BE2C (cell line): Measurements from ENCODE around the gene RBM33.

Source experiments
- DNase-seq: peaks from one replicate; pipeline ENCODE4 v3.0.0-alpha.2; 2020
- H3K27me3 ChIP-seq: fragments of 250-450 bp; sonication (Bioruptor Pico); 2 replicates; pipeline ENCODE4 v1.5.1; 2020; ENCODE audit warnings: mild to moderate bottlenecking
- H3K36me3 ChIP-seq: fragments of 250-450 bp; sonication (Bioruptor Pico); 2 replicates; pipeline ENCODE4 v1.5.1; 2020; ENCODE audit warnings: mild to moderate bottlenecking
- H3K4me1 ChIP-seq: fragments of 250-450 bp; sonication (Bioruptor Pico); 2 replicates; pipeline ENCODE4 v1.5.1; 2020
- H3K4me3 ChIP-seq: 2 replicates; pipeline ENCODE4 v1.5.1; 2011; ENCODE audit warnings: low read depth, low read length
- H3K9me3 ChIP-seq: fragments of 250-450 bp; sonication (Bioruptor Pico); 2 replicates; pipeline ENCODE4 v1.5.1; 2020
- TF ChIP-seq, protein P1 (sequence below): IDR thresholded peaks from 2 replicates; pipeline ENCODE4 v1.5.1; 2012; ENCODE audit warnings: mild to moderate bottlenecking, low read depth, low read length

RBM33 gene

DNA sequence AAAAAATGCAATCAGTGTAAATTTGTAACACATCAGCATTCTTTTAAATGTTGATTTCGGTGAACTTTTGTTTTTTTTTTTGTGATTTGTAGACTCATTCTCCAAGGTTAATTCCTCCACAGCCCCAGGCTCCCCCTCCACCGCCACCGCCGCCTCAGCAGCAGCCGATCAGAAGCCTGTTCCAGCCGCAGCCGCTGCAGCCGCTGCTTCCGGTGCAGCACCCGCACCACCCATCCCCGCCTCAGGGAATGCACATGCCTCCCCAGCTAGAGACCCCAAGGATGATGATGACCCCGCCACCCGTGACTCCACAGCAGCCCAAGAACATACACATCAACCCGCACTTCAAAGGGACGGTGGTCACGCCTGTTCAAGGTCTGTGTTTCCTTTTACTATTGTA lies 66.6 kb downstream of the RBM33 start:
- Histone ChIP-seq H3K9me3 (no peaks in the 10 kb centered on the region), H3K4me3 (no peak overlapping the region), H3K4me1 (no peaks in the 10 kb centered on the region), H3K27me3 (no peaks in the 10 kb centered on the region), H3K36me3 (peaks cover 70% of the 10 kb centered on the region)
- TF ChIP-seq, protein P1, sequence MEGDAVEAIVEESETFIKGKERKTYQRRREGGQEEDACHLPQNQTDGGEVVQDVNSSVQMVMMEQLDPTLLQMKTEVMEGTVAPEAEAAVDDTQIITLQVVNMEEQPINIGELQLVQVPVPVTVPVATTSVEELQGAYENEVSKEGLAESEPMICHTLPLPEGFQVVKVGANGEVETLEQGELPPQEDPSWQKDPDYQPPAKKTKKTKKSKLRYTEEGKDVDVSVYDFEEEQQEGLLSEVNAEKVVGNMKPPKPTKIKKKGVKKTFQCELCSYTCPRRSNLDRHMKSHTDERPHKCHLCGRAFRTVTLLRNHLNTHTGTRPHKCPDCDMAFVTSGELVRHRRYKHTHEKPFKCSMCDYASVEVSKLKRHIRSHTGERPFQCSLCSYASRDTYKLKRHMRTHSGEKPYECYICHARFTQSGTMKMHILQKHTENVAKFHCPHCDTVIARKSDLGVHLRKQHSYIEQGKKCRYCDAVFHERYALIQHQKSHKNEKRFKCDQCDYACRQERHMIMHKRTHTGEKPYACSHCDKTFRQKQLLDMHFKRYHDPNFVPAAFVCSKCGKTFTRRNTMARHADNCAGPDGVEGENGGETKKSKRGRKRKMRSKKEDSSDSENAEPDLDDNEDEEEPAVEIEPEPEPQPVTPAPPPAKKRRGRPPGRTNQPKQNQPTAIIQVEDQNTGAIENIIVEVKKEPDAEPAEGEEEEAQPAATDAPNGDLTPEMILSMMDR: no peak
- no peak for DNase-seq

DNA sequence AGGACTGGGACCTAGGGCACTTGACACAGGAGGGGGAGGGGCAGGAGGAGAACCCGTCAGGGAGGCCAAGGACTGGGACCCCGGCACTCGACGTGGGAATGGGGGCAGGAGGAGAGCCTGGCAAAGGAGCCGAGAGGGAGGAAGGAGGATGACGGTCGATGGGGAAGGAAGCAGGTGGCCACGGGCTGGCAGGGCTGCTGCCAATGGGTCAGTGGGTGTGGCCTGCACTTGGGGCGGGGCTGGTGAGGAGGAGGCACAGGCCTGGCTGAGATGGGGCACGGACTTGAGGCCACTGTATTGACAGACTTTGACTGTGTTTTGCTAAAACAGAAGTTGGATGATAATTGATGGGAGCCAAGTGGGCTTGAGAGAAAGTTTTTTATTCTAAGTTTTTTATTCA lies 68.9 kb downstream of the RBM33 start:
- Histone ChIP-seq H3K36me3 (peaks cover 50% of the 10 kb centered on the region), H3K4me1 (no peaks in the 10 kb centered on the region), H3K27me3 (no peaks in the 10 kb centered on the region), H3K9me3 (no peaks in the 10 kb centered on the region), H3K4me3 (no peak overlapping the region)
- no peak for DNase-seq
- TF ChIP-seq, protein P1: no peak

DNA sequence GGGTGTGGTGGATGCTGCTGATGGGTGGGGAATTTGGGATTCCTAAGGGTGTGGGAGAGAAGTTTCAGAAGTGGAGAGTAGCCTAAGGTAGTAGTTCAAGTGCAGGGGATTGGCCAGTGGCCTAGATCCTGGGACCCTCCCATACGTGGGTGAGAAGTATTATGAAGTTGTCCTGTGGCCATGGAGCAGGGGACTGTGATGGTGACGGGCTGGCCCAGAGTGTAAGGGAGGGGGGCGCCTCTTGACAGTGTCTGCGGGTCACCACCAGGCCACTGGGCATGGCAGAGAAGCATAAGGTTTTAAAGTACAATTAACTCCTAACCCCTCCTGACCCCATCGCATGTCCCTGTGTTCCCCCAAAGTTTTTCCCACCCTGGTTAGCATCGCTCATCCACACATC lies 70.2 kb downstream of the RBM33 start:
- H3K4me1 ChIP-seq: no peaks in the 10 kb centered on the region
- H3K36me3 ChIP-seq: peaks cover 40% of the 10 kb centered on the region

DNA sequence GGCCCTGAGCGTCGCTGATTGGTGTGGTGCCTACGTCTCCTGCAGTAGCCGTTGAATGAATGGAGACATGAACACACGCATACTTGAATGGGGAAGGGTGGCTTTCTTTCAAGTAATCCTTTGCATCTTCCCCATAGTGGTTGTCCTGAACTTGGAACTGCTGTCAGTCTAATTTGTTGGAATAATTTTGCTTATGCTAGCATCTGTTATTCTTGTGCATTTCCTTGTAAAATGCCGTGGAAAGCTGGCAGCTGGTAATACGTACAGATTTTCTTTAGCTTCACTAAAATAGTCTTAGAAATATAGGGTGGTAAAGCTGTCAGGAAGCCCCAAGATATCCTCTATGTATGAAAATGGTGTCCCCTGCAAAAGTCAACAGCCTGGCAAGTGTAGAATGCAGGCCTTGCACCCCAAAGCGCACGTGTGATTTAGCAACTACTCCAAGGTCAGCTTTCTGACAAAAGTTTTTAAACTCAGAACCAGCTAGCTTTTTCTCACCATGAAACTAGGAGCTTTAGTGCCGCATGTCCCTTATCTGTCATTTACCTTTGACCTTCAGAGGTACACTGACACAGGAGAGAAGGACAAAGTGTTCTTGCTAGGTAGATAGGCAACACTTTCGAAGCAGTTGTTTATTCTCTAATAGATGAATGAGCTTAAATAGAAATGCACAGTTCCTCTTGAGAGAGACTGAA lies 70.8 kb downstream of the RBM33 start:
- Histone ChIP-seq H3K27me3 (no peaks in the 10 kb centered on the region), H3K4me1 (no peaks in the 10 kb centered on the region), H3K9me3 (no peaks in the 10 kb centered on the region), H3K36me3 (peaks cover 35% of the 10 kb centered on the region), H3K4me3 (no peak overlapping the region)
- no peak for DNase-seq
- TF ChIP-seq, protein P1: no peak

More for the DNA sequence above, 70.2 kb downstream of the RBM33 start:
- no peak overlapping the region for H3K4me3 ChIP-seq
- TF ChIP-seq, protein P1: no peak
- H3K27me3 ChIP-seq: no peaks in the 10 kb centered on the region
- DNase-seq: no peak
- H3K9me3 ChIP-seq: no peaks in the 10 kb centered on the region

DNA sequence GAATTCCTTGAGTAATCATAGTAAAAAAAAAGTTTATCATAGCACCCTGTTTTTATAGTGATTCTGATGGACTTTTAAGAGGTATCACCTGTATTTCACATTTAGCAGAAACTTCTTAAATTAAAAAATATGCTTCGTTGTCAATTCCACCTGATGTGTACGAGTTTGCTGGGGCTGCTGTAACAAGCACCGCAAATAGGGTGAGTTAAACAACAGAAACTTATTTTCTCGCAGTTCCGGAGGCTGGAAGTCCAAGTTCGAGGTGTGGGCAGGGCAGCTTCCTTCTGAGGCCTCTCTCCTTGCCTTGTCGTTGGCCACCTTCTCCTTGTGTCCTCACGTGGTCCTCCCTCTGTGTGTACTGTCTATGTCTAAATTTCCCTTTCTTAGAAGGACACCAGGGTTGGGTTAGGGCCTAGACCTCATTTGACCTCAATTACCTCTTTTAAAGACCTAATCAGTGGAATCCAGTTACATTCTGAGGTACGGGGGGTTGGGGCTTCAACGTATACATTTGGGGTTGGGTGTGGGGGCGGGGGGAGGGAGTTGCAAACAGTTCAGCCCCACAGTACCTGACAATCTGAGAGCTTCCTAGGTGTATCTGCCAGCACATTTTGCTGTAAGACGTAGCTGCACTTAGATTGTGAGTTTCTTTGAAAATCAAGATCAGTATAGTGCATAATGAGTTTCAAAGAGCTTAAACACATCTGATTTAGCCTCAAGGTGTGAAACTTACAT lies 72.7 kb downstream of the RBM33 start:
- H3K4me3 ChIP-seq: no peak overlapping the region
- H3K4me1 ChIP-seq: peaks cover 5% of the 10 kb centered on the region; the same call in 1 of the 2 replicates
- peaks cover 20% of the 10 kb centered on the region for H3K36me3 ChIP-seq
- TF ChIP-seq, protein P1: no peak
- no peak for DNase-seq
- no peaks in the 10 kb centered on the region for H3K9me3 ChIP-seq
- no peaks in the 10 kb centered on the region for H3K27me3 ChIP-seq

- H3K27me3 ChIP-seq: no peaks in the 10 kb centered on the region
Measured at GRCh38 chr7:155721056-155721455, 76.6 kb downstream of the RBM33 start.

More at GRCh38 chr7:155721056-155721455, 76.6 kb downstream of the RBM33 start:
- Histone ChIP-seq H3K36me3 (peaks cover 10% of the 10 kb centered on the region), H3K9me3 (no peaks in the 10 kb centered on the region), H3K4me1 (peaks cover 6% of the 10 kb centered on the region; the same call in 1 of the 2 replicates), H3K4me3 (no peak overlapping the region)
- DNase-seq: no peak
- TF ChIP-seq, protein P1: no peak
